Cardiac fibroblast (primary cell): ENCODE measurements around the gene CUL2.
"Not testable (repeated sequence)": the region's sequence is repeated elsewhere in the genome, so short reads cannot be mapped to it uniquely, and the experiment has no call there.

Experiments used
- DNase-seq, 2 donors: peaks; one replicate each; pipeline versions ENCODE4 v3.0.0 to v3.0.0-alpha.2; 2010; ENCODE audit warnings: low read depth in 2 of 2
- H3K4me3 ChIP-seq, 2 donors: replicated peaks in 1 of 2; 1 replicate in 1 of 2; 2 replicates in 1 of 2; pipeline ENCODE4 v1.5.1; 2011; ENCODE audit warnings: low read depth in 2 of 2, low read length in 2 of 2, mild to moderate bottlenecking in 2 of 2, moderate library complexity in 1 of 2
- CTCF ChIP-seq: IDR thresholded peaks from one replicate; pipeline ENCODE4 v1.5.1; 2011; ENCODE audit warnings: low read depth, mild to moderate bottlenecking, low read length, inconsistent platforms

The CUL2 gene

GRCh38 chr10:35050568-35050967 is 39.6 kb downstream of the CUL2 start:
- no peak overlapping the region for H3K4me3 ChIP-seq
- no peak for DNase-seq
- no peak for TF ChIP-seq CTCF

GRCh38 chr10:35046074-35046473 is 44.1 kb downstream of the CUL2 start:
- no peak overlapping the region for H3K4me3 ChIP-seq
- no peak for TF ChIP-seq CTCF
- DNase-seq = no peak

GRCh38 chr10:35045275-35045674 is 44.9 kb downstream of the CUL2 start:
- H3K4me3 ChIP-seq, DNase-seq: not testable (repeated sequence)

GRCh38 chr10:35043796-35044344 is 46.3 kb downstream of the CUL2 start:
- DNase-seq = peak in 1 of 2 donors; percentile 32
- no peak overlapping the region for H3K4me3 ChIP-seq
- TF ChIP-seq CTCF = no peak

GRCh38 chr10:35042783-35043182 is 47.4 kb downstream of the CUL2 start:
- no peak for TF ChIP-seq CTCF
- DNase-seq = no peak
- H3K4me3 ChIP-seq = no peak overlapping the region

- peak; percentile 43 to 61 for DNase-seq
- H3K4me3 ChIP-seq = no peak overlapping the region
- no peak for TF ChIP-seq CTCF
These were observed 48.6 kb downstream of the CUL2 start for GRCh38 chr10:35041502-35041879.

- no peak for TF ChIP-seq CTCF
- H3K4me3 ChIP-seq = no peak overlapping the region
- DNase-seq = peak; percentile 77 to 81
These were observed 49.2 kb downstream of the CUL2 start for GRCh38 chr10:35040760-35041501.
